ENCODE data around the gene TEN1.
A peak's percentile ranks its signal among the peaks of the same experiment; 100 is the strongest.

Gene TEN1

DNA sequence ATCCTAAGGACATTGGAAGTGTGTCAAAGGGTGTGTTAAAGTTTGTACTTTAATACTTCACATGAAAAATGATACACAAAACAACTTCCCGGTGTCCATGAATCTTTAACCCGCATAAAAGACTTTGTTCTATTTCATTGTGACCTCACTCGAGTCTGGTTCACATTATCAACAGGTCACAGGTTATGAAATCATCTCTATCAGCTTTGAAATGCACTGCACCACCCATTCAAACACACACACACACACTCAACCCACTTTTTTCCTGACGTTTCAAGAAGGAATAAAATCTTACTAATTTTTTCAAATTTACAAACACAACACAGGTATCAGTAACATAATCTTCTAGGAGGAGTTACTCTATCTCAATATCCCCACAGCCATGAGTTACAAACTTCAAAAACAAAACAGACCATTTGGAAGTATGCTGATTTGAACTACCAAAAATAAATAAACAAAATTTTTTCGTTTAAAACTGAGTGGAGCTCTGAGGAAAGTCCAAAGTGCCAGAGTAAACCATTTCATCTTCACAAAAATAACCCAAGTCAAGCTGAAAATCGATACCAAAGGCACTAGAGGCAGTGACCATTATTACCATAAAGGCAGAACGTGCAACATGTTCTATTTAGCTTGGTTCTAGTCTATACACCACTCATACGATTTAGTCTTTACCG is 2.7 kb upstream of the TEN1 start:
- no peak for DNase-seq (ENCODE audit: low read depth in 1 of 2, low spot score in 1 of 2)

DNA sequence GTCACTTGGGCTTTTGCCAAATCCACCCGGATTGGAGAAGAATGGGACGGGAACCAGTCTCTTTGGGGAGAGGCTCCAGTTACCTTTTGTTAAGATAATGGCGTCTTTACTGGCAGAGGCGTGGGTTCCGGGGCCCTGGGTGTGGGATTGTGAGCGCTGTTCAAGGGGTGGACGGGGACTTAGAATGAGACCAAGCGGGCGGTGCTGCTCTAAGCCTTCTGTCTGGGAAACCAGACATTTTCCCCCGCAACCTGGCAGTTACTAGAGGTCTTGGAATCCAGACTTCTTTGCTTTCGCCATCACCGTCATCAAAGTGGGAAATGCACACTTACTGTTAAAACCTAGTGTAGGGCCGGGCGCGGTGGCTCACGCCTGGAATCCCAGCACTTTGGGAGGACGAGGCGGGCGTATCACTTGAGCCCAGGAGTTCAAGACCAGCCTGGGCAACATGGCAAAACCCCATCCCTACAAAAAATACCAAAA is 706 bp downstream of the TEN1 start:
- DNase-seq (ENCODE audit: low read depth in 1 of 2, low spot score in 1 of 2) = no peak

DNA sequence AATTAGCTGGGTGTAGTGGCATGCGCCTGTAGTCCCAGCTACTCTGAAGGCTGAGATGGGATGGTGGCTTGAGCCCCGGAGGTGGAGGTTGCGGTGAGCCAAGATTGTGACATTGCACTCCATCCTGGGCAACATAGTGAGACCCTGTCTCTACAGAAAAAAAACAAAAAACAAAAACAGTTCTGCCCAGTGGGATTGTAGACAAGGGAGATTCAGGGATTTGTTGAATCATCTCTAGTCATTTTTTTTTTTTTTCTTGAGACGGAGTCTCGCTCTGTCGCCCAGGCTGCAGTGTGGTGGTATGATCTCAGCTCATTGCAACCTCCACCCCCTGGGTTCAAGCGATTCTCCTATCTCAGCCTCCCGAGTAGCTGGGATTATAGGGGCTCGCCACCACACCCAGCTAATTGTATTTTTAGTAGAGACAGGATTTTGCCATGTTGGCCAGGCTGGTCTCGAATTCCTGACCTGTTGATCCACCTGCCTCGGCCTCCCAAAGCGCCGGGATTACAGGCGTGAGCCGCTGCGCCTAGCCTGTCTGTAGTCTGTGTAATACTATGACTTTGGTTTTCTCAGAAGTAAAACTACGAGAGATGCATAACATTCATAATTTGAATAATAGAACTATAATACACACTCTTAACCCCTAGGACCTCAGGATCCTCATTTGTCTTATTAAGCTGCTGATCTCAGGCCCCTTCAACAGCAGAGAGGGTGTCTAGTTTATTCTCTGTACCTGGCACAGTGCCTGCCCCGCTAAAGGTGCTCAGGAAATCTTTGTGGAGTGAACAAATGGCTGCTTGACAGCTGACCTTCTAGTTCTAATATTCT is 1.4 kb downstream of the TEN1 start:
- DNase-seq (ENCODE audit: low read depth in 1 of 2, low spot score in 1 of 2) = no peak

DNA sequence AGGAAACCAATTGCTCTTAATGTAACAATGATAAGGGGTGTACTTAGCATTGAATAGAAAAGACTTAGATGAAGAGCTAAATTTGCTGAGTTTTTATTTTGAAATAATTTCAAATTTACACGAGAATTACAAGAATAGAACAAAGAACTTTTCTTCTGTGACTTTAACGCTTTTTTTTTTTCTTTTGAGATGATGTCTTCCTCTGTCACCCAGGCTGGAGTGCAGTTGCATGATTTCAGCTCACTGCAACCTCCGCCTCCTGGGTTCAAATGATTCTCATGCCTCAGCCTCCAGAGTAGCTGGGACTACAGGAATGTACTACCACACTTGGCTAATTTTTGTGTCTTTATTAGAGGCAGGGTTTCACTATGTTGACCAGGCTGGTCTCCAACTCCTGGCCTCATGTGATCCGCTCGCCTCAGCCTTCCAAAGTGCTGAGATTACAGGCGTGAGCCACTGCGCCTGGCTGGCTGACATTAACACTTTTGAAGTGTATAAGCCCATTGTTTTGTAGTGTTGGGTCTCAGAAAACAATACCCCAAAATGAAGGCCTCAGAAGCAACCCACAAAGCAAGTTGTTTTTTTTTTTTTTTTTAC is 2.1 kb downstream of the TEN1 start:
- no peak for DNase-seq (ENCODE audit: low read depth in 1 of 2, low spot score in 1 of 2)

DNA sequence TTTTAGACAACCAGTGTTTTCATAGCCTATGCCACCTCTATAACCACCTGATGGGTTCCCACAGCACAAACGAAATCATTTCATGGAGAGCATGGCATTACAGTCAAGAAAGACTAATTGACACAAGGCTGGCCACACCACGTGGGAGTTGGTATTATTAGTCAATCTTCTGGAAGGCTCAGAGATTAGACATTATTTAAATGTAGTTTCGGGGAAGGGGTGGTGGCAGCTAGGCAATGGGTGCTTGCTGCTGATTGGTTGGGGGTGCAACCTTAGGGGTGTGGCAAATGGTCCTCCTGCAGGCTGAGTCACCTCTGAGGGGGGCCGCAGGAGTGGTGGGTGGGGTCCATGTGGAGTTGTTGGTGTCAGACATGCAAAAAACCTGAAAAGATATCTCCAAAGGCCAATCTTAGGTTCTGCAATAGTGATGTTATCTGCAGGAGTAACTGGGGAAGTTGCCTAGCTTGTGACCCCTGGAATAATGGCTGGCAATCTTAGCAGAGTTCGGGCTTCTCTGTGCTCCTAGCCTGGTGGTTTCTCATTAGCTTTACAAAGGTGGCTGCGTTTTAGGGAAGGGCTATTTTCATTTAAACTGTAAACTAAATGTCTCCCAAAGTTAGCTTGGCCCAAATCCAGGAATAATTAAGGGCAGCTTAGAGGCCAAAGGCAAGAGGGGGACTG is 4.6 kb downstream of the TEN1 start:
- no peak for DNase-seq (ENCODE audit: low read depth in 1 of 2, low spot score in 1 of 2)

DNA sequence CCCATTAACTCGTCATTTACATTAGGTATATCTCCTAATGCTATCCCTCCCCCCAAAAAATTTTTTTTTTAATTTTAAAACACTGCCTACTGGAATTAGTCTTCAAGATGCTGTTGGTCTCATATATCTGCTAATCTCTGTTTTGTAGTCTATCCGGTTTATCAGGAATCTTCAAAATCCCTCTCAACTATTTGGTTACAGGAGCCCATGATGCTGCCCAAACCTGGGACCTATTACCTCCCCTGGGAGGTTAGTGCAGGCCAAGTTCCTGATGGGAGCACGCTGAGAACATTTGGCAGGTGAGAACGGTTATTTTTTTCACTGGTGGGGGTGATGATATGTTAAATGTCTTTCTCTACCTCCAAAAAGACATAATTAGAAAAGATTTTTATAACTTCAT is 6.9 kb downstream of the TEN1 start:
- DNase-seq (ENCODE audit: low read depth in 1 of 2, low spot score in 1 of 2) = no peak

DNA sequence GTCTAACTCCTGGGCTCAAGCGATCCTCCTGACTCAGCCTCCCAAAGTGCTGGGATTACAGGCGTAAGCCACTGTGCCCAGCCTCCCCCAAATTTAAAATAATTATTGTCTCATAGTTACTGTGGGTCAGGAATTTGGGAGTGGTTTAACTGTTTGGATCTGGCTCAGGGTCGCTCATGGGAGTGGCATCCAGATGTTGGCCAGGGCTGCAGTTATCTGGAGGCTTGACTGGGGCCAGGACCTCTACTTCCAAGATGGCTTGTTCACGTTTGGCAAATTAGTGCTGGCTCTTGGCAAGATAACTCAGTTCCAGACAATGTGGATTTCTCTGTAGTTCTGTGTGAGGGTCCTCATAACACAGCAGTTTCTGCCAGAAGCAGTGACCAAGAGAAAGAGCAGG is 8.0 kb downstream of the TEN1 start:
- no peak for DNase-seq (ENCODE audit: low read depth in 1 of 2, low spot score in 1 of 2)

DNA sequence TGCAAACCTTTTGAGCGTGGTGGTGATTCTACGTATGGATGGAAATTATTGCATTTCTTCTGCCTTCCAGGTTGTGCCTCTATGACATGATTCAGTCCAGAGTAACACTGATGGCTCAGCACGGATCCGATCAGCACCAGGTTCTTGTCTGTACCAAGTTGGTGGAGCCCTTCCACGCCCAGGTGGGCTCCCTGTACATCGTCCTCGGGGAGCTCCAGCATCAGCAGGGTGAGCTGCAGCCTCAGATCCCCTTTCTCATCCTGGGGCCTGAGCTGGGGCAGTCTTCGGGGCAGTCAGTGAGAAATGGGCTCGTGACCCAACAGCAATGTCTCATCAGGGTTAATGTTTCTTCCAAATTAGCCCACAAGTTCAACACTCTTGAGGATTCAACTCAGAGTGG is 12.4 kb downstream of the TEN1 start:
- DNase-seq (ENCODE audit: low read depth in 1 of 2, low spot score in 1 of 2) = no peak

DNA sequence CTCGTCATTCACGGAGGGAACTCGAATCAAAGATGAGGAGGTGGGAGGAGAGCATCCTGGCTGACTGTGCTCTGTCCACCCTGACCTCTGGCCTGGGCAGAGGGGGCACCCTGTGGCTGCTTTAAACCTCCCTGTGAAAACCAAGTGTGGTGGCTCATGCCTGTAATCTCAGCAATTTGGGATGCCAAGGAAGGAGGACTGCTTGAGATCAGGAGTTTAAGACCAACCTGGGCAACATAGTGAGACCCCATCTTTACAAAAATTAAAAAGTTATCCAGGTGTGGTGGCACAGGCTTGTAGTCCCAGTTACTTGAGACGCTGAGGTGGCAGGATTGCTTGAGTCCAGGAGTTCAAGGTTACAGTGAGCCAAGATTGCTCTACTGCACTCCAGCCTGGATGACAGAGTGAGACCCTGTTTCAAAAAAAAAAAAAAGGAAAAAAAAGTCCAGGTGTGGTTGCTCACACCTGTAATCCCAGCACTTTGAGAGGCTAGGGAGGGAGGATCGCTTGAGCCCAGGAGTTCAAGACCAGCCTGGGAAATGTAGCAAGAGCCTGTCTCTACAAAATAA is 15.8 kb downstream of the TEN1 start:
- DNase-seq (ENCODE audit: low read depth in 1 of 2, low spot score in 1 of 2) = no peak

DNA sequence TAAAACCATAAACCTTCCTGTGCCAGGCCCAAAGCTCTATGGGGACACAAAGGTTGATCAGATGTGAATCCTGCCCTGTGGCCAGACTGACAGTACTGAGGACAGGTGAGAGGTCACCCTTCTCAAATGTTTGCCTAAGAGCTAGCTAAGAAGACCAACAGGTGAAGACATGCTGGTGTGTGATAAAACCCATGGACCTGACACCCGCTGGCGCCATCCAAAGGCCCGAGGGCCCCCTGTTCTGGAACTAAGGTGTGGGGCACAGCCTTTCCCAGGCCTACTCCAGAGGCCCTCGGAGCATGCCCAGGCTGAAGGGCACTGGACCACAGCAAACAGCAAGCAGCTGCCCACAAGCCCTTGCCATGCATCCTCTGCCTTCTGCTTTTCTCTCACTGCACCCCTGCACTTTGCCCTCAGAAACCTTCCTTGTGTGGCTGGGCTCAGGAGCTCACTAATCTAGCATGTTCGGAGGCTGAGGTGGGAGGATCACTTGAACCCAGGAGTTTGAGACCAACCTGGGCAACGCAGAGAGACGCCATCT is 16.4 kb downstream of the TEN1 start:
- no peak for DNase-seq (ENCODE audit: low read depth in 1 of 2, low spot score in 1 of 2)

DNA sequence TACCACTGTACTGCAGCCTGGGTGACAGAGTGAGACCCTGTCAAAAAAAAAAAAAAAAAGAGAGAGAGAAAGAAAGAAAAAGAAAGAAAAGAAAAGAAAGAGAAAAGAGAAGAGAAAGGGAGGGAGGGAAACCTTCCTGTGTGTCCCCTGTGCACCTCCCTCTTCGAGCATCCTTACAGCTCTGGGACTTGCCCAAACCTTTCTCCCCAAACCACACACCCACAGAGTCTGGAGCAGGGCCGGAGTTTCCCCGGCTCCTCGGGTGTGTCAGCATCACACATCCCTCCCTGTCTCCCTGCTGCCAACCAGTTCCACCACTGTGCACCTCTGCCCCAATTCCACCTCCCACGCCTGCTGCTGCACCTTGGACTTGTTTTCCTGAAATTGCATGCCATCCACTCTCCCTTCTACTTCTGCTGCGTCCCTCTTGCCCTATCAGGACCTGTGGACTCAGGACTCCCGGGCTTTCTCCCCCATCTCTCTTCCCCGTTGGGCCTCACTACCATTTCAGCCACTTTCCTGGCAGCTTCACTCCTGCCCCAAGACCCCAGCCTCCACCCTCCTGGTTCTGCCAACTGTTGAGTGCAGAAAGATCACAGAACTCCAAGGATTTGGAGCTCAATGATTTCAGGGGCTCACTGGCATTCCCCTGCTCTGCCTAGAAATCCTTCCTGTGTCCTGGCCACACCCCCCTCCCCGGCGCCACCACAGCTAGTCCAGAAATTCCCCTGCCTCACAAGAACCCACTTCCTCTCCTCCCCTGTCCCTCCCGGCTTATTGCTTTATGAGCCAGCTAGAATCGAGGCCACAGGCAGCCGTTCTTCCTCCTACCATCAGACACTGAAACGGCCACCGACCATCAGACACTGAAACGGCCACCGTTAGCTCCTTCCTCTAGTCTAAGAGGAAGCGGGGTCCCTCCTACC is 17.9 kb downstream of the TEN1 start:
- no peak for DNase-seq (ENCODE audit: low read depth in 1 of 2, low spot score in 1 of 2)

DNA sequence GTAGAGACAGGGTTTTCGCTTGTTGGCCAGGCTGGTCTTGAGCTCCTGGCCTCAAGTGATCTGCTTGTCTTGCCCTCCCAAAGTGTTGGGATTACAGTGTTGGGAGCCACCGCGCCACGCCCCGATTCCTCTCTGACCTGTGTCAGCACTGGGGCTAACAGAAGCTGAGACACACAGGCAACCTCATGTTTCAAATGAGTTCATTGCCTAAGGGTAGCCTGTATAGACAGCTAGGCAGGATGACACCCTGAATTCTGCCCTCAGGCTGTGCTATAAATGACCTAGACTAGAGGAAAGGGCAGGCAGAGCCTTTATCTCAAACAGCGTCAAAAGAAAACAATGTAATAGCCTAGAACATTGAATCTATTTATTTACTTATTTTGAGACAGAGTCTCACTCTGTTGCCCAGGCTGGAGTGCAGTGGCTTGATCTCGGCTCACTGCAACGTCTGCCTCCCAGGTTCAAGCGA is 19.3 kb downstream of the TEN1 start:
- DNase-seq (ENCODE audit: low read depth in 1 of 2, low spot score in 1 of 2) = no peak

DNA sequence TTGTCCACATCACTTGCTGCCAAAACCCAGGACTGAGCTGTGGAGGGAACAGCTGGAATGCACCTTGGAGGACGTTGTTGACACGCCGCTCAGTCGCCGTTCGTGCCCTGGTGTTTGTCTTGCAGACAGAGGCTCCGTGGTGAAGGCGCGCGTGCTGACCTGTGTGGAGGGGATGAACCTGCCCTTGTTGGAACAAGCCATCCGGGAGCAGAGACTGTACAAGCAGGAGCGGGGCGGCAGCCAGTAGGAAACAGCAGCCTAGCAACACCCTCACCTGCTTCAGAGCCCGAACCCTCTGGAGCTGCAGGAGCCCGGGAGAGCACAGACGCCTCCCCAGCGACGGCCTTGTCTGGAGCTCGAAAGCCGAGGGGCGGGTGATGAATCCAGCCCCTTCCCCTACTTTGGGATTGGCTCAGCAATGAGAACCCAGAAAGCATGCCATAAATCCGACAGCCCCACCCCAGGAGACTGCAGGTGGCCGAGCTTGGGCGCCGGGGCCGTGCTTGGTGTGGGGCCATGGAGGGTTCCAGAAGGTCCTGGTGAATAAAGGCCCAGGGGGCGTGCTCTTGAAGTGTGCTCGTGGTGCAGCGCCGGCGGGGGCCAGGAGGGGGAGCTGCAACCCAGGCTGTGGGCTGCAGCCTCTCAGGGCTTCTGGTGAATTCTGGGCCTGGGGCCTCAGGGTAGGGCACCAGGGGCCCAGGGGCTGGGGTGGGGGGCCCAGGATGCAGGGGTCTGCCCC is 21.1 kb downstream of the TEN1 start:
- peak; percentile 40 to 45 for DNase-seq (ENCODE audit: low read depth in 1 of 2, low spot score in 1 of 2)

DNA sequence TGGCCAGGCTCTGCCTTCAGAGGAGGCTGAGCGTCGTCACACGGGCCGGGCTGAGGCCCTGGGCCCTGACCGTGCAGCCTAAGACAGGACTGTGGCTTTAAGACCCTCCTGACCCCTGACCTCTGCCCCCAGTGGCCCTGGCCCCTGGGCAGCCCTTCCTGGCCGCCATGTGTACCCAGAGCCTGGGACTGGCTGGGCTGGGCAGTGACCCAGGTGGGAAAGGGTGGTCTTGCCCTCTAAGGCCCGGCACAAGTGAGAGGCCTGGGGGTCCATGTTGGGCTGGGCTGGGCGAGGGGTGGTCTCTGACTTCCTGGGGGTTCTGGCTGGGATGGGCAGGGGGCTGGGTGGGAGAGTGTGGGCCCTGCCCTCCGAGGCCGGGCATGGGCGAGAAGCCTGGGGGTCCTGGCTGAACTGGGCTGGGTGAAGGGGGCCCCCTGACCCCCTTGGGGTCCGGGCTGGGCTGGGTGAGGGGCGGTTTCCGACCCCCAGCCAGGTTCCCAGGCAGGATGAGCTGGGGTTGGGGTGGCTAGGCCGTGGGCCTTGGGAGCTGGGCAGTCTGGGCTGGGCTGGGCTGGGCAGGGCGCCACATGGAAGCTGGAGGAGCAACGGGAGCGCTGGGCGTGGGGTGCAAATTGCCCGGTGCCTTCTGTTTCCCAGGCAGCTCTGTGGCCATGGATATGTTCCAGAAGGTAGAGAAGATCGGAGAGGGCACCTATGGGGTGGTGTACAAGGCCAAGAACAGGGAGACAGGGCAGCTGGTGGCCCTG is 21.9 kb downstream of the TEN1 start, which contains the start of gene CDK3:
CDK3 (plus strand) TSS at position 101 of the 767 bp plus-strand sequence; CDS start at position 672, 571 bp downstream.
- DNase-seq (ENCODE audit: low read depth in 1 of 2, low spot score in 1 of 2) = no peak

DNA sequence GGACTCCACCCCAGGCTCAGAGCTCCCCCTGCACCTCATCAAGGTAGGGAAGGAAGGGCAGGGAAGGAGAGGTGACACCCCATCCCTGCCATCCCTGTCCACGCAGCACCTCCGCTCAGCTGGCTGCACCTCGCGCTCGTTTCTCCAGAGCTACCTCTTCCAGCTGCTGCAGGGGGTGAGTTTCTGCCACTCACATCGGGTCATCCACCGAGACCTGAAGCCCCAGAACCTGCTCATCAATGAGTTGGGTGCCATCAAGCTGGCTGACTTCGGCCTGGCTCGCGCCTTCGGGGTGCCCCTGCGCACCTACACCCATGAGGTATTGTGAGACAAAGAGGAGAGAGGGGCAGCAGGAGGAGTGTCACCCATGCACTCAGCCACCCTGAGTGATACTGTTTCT is 23.1 kb downstream of the TEN1 start:
- no peak for DNase-seq (ENCODE audit: low read depth in 1 of 2, low spot score in 1 of 2)

DNA sequence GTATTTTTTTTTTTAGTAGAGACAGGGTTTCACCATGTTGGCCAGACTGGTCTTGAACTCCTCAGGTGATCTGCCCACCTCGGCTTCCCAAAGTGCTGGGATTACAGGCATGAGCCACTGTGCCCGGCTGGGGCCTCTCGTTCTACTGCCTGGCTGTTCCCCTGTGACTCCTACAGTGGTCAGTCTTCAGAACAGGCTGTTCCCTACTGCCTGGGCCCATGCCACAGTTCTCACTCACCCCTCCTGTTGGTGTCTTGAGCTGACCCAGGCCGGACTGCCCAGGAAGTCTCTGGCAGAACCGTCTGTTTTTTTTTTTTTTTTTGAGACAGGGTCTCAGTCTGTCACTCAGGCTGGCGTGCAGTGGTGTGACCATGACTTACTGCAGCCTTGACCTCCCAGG is 24.9 kb downstream of the TEN1 start:
- no peak for DNase-seq (ENCODE audit: low read depth in 1 of 2, low spot score in 1 of 2)

DNA sequence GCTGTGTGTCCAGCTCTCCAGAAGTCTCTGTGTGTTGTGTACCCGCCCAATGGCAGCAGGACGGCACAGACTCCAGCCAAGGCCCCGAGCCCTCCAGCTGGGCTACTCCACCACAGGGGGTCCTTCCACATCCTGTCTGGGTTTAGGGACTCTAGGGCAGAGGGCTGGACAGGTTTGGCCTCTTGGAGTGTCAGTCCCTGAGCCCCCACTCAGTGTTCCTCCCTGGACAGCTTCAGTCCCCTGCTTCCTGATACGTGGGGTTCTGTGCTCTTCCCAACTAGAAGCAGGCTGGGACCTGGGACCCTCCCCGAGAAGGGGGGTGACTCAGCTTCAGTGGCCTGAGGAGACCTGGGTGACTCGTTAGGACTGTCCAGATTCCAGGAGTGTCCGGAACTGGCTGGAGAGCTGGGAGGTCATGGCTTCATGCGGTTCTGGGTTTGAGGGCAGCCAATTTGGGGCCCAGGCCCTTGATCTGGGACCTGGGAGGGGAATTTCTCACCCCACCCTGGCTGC is 25.8 kb downstream of the TEN1 start:
- DNase-seq (ENCODE audit: low read depth in 1 of 2, low spot score in 1 of 2) = no peak

Measured in activated T-helper 1 cell treated with anti-CD3 and anti-CD28 coated beads, Interleukin-2, amount 50 U/mL, for 16 hours (primary cell).